B cell (primary cell): Measurements from ENCODE around the gene RNF38. TPM values are rescaled to one million over a fixed set of nuclear protein-coding genes. Genes with fewer than 3 reads are reported as not detected.

Experiments used
- ATAC-seq: fragments of 200-7000 bp; cut with Tn5 transposase; one replicate; pipeline ENCODE4 v1.10.0; 2021; ENCODE audit warnings: low read depth, mild to moderate bottlenecking, moderate number of reproducible peaks, moderate library complexity
- CTCF ChIA-PET: fragments of 350-600 bp; sonication (Branson Sonifier 250); formaldehyde crosslinking; loops from one replicate; lab custom pipeline; 2021; ENCODE audit warnings: antibody characterized with exemption, inconsistent platforms; lab: Charles Lee
- POLR2A ChIA-PET: fragments of 350-600 bp; sonication (Branson Sonifier 250); formaldehyde crosslinking; loops from one replicate; lab custom pipeline; 2021; ENCODE audit warnings: antibody characterized with exemption; lab: Charles Lee
- DNase-seq: peaks from one replicate; pipeline ENCODE4 v3.0.0; 2013
- H2AFZ ChIP-seq: 2 replicates; pipeline ENCODE4 v1.6.1; 2012; ENCODE audit warnings: mild to moderate bottlenecking, low read depth, low read length; ENCODE audit not compliant: insufficient read depth, poor library complexity, severe bottlenecking
- H3K27ac ChIP-seq, 2 donors: 1 replicate in 1 of 2; 2 replicates in 1 of 2; pipeline ENCODE4 v1.5.1; 2012 to 2013; ENCODE audit warnings: low read length in 2 of 2, mild to moderate bottlenecking in 2 of 2, moderate library complexity in 1 of 2
- H3K27me3 ChIP-seq, 4 experiments: fragments of 200-600 bp in 1 of 4; sonication (generic) in 1 of 4; replicated peaks in 1 of 4; 1 replicate in 2 of 4; 2 replicates in 2 of 4; pipeline versions ENCODE4 v1.6.1 to v1.7.0; 2013 to 2016; ENCODE audit warnings: low read length in 3 of 4, mild to moderate bottlenecking in 2 of 4, mixed read lengths in 1 of 4, moderate library complexity in 1 of 4; ENCODE audit not compliant: insufficient read depth in 4 of 4, control insufficient read depth in 3 of 4; ENCODE audit errors: control extremely low read depth in 1 of 4
- H3K36me3 ChIP-seq, 2 experiments: replicated peaks in 1 of 2; 1 replicate in 1 of 2; 2 replicates in 1 of 2; pipeline versions ENCODE4 v1.6.1 to v1.7.1; 2013; ENCODE audit warnings: low read length in 1 of 2; ENCODE audit not compliant: insufficient read depth in 2 of 2, control insufficient read depth in 1 of 2; ENCODE audit errors: control extremely low read depth in 1 of 2, extremely low read depth in 1 of 2
- H3K4me1 ChIP-seq, 2 donors: fragments of 200-600 bp in 1 of 2; sonication (generic) in 1 of 2; 1 replicate in 1 of 2; 2 replicates in 1 of 2; pipeline versions ENCODE4 v1.5.1 to v1.6.1; 2013 to 2017; ENCODE audit warnings: low read length in 2 of 2; ENCODE audit not compliant: control insufficient read depth in 2 of 2, insufficient read depth in 2 of 2
- H3K4me2 ChIP-seq: replicated peaks from 2 replicates; pipeline ENCODE3; 2012; ENCODE audit warnings: mild to moderate bottlenecking, low read depth, low read length; ENCODE audit not compliant: poor library complexity, severe bottlenecking
- H3K4me3 ChIP-seq, 5 experiments: fragments of 200-600 bp in 1 of 5; sonication (generic) in 1 of 5; 1 replicate in 3 of 5; 2 replicates in 2 of 5; pipeline versions ENCODE4 v1.5.1 to v1.7.0; 2011 to 2016; ENCODE audit warnings: low read length in 4 of 5, mild to moderate bottlenecking in 4 of 5, low read depth in 2 of 5, control low read depth in 1 of 5, moderate library complexity in 1 of 5; ENCODE audit not compliant: insufficient read depth in 1 of 5; ENCODE audit errors: control extremely low read depth in 1 of 5, extremely low read depth in 1 of 5
- H3K79me2 ChIP-seq: fragments of 200-600 bp; sonication (generic); one replicate; pipeline ENCODE4 v1.6.0; 2016; ENCODE audit warnings: low read length; ENCODE audit not compliant: control insufficient read depth, insufficient read depth
- H3K9ac ChIP-seq: fragments of 200-600 bp; sonication (generic); 2 replicates; pipeline ENCODE4 v1.6.1; 2017; ENCODE audit warnings: mild to moderate bottlenecking, low read length, moderate library complexity
- H3K9me3 ChIP-seq, 3 donors: one replicate each; pipeline versions ENCODE4 v1.6.1 to v1.7.1; 2013; ENCODE audit warnings: low read length in 2 of 3; ENCODE audit not compliant: control insufficient read depth in 2 of 3, insufficient read depth in 1 of 3; ENCODE audit errors: control extremely low read depth in 1 of 3
- H4K20me1 ChIP-seq: 2 replicates; pipeline ENCODE4 v1.6.0; 2012; ENCODE audit warnings: mild to moderate bottlenecking, low read length; ENCODE audit not compliant: insufficient read depth, control insufficient read depth, poor library complexity, severe bottlenecking
- H3K27ac Mint-ChIP-seq: one replicate; pipeline ENCODE4 v1.8.0; 2021; ENCODE audit warnings: mixed read lengths
- H3K27me3 Mint-ChIP-seq: one replicate; pipeline ENCODE4 v1.8.0; 2021; ENCODE audit warnings: mixed read lengths
- H3K4me1 Mint-ChIP-seq: one replicate; pipeline ENCODE4 v1.8.0; 2021; ENCODE audit warnings: mixed read lengths
- H3K4me3 Mint-ChIP-seq: one replicate; pipeline ENCODE4 v1.8.0; 2021; ENCODE audit warnings: mixed read lengths
- H3K9me3 Mint-ChIP-seq: one replicate; pipeline ENCODE4 v1.8.0; 2022; ENCODE audit warnings: mixed read lengths; ENCODE audit not compliant: insufficient read depth
- CTCF ChIP-seq: fragments of 200-600 bp; IDR thresholded peaks from one replicate; pipeline ENCODE4 v1.8.0; 2022; ENCODE audit warnings: antibody characterized with exemption, mild to moderate bottlenecking
- EZH2 ChIP-seq: IDR thresholded peaks from 2 replicates; pipeline ENCODE4 v1.6.1; 2012; ENCODE audit warnings: borderline replicate concordance, low read depth, mild to moderate bottlenecking, moderate library complexity, low read length; ENCODE audit not compliant: insufficient read depth, poor library complexity, severe bottlenecking
- WGBS: methylation state at CpG from one replicate; pipeline ENCODE4 v1.1.5; 2013; ENCODE audit warnings: missing lambda C conversion rate; ENCODE audit not compliant: insufficient coverage; 5-methylcytosine and 5-hydroxymethylcytosine counted together
- intact Hi-C: fragments of 100-400 bp; cut with micrococcal nuclease; formaldehyde crosslinking; loops from one replicate; pipeline ENCODE4 v1.10.0; 2022
- polyA plus RNA-seq: library from polyadenylated mRNA; depleted of rRNA; stranded (reverse); fragments of >200 nt; gene quantifications from 2 replicates; pipeline ENCODE4 v1.2.3, GENCODE V29; 2012
- total RNA-seq, 2 donors: library from RNA; stranded (reverse); fragments of 120-200 nt in 1 of 2; gene quantifications; 1 replicate in 1 of 2; 2 replicates in 1 of 2; pipeline versions ENCODE4 v1.2.3 to v1.2.4, GENCODE V29; 2013 to 2022

The RNF38 gene
- total and polyA plus RNA-seq, 2 donors (not counting 1 experiment from before 2014, with no cell fraction given): 25.2 to 81.6 TPM

DNA sequence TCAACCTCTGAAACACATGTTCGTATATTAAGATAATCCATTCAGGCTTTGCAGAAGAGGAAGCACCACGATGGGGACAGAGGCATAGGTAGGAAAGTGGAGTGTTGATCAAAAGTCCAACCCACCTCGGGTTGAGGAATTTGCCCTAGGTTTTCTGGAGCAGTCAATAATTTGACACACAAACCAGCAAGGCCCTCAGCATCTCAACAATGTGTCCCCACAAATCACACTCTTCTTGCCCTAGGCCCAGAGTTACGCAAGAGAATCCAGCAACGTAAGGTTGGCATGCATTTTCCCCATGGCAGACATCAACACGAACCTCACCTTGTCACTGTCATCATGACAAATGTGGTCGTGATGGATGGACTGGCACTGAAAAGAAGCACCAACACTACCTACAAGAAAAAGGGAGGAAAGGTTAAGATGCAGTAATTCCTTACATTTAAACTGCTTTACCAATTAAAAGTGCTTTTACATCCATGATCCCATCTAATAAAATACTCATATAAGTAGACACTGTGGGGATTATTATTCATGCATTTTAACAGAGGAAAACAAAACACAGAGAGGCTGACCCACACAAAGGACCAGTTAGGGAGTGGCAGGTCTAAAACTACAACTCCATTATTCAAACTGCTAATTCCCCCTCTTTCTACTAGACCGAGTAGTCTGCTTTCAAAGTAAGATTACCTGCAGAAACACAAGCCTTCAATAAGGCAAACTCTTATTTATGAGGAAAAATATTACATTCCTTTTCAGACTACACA, 24.4 kb upstream of the RNF38 start:
- WGBS: 95% methylated on average over 4 of the region's 8 CpGs
- no peak overlapping the region for H2AFZ ChIP-seq
- Mint-ChIP-seq H3K27me3 (no peaks in the 10 kb centered on the region), H3K4me3 (no peak overlapping the region), H3K9me3 (no peaks in the 10 kb centered on the region), H3K27ac (no peak overlapping the region), H3K4me1 (peaks cover 2% of the 10 kb centered on the region)
- H3K4me3 ChIP-seq: no peak overlapping the region
- no peak overlapping the region for H3K9ac ChIP-seq
- no peak overlapping the region for H3K4me2 ChIP-seq
- no peaks in the 10 kb centered on the region for H3K9me3 ChIP-seq
- H3K36me3 ChIP-seq: peaks cover 13 to 14% of the 10 kb centered on the region in 2 experiments
- ATAC-seq (no peak), DNase-seq (no peak)
- peaks cover 26% of the 10 kb centered on the region for H4K20me1 ChIP-seq
- peaks cover 55% of the 10 kb centered on the region for H3K79me2 ChIP-seq
- TF ChIP-seq CTCF: no peak
- ChIA-PET POLR2A (no interaction called here), CTCF (no interaction called here)
- H3K27ac ChIP-seq: no peak overlapping the region
- intact Hi-C loops: no loop called here
- no peaks in the 10 kb centered on the region for H3K4me1 ChIP-seq
- no peaks in the 10 kb centered on the region for H3K27me3 ChIP-seq

GRCh38 chr9:36423206-36423605, 23.1 kb upstream of the RNF38 start:
- H3K9me3 ChIP-seq: no peaks in the 10 kb centered on the region
- TF ChIP-seq CTCF: no peak
- TF ChIP-seq EZH2: no peak
- 100% methylated on average over 1 of the region's 3 CpGs for WGBS
- H3K4me2 ChIP-seq: no peak overlapping the region
- no peak overlapping the region for H3K9ac ChIP-seq
- ChIA-PET CTCF (interaction anchor here (0.9 to 3.8 kb wide), 3 partner anchors 15 to 133 kb away, joined by 4 to 27 read pairs (median 5); no protein-coding TSS in a partner anchor), POLR2A (no interaction called here)
- H3K79me2 ChIP-seq: peaks cover 54% of the 10 kb centered on the region
- H2AFZ ChIP-seq: no peak overlapping the region
- no peak overlapping the region for H3K27ac Mint-ChIP-seq
- H3K36me3 ChIP-seq: peaks cover 7 to 13% of the 10 kb centered on the region in 2 experiments
- H3K4me3 Mint-ChIP-seq: no peak overlapping the region
- H3K9me3 Mint-ChIP-seq: no peaks in the 10 kb centered on the region
- intact Hi-C loops: no loop called here
- no peak for ATAC-seq
- no peak for DNase-seq
- no peaks in the 10 kb centered on the region for H3K27me3 ChIP-seq
- H3K4me1 Mint-ChIP-seq: peaks cover 2% of the 10 kb centered on the region
- peaks cover 31% of the 10 kb centered on the region for H4K20me1 ChIP-seq
- no peaks in the 10 kb centered on the region for H3K4me1 ChIP-seq
- no peaks in the 10 kb centered on the region for H3K27me3 Mint-ChIP-seq
- H3K4me3 ChIP-seq: no peak overlapping the region
- H3K27ac ChIP-seq: no peak overlapping the region
